Bronchial epithelial cell (primary cell): ENCODE data around the gene CYB5R3. TPM values are rescaled to one million over a fixed set of nuclear protein-coding genes. Genes with fewer than 3 reads are reported as not detected.

Experiments
- DNase-seq: peaks from one replicate; pipeline ENCODE4 v3.0.0-alpha.2; 2010; ENCODE audit warnings: low read depth
- FAIRE-seq: peaks from 2 replicates; lab custom pipeline; 2011; peaks lifted over from hg19 to GRCh38; lab: Jason Lieb, UNC
- H3K27me3 ChIP-seq: 2 replicates; pipeline ENCODE4 v1.5.1; 2011; ENCODE audit warnings: low read length; ENCODE audit not compliant: control insufficient read depth, insufficient read depth
- H3K36me3 ChIP-seq: 2 replicates; pipeline ENCODE4 v1.5.1; 2011; ENCODE audit warnings: low read length; ENCODE audit not compliant: control insufficient read depth, insufficient read depth
- H3K4me3 ChIP-seq: 2 replicates; pipeline ENCODE4 v1.5.1; 2011; ENCODE audit warnings: mild to moderate bottlenecking, low read depth, low read length, control low read depth
- total RNA-seq: library from RNA; depleted of rRNA; stranded (reverse); fragments of >200 nt; gene quantifications from 2 replicates; pipeline ENCODE4 v1.2.1, GENCODE V29; 2014
- TF ChIP-seq, protein P1 (sequence below): IDR thresholded peaks from 2 replicates; pipeline ENCODE4 v1.5.1; 2011; ENCODE audit warnings: mild to moderate bottlenecking, moderate library complexity, low read length, control low read depth, inconsistent platforms; ENCODE audit not compliant: insufficient read depth, severe bottlenecking

Gene CYB5R3
- 9.0 and 16.4 TPM in 2 replicates for total RNA-seq

GRCh38 chr22:42649246-42650099, at the start of gene CYB5R3:
Gene CYB5R3, minus strand, starts transcription at chr22:42649392. Its CDS starts 77 bp downstream, at chr22:42649315.
- DNase-seq (peak; percentile 37), FAIRE-seq (no peak)

GRCh38 chr22:42697542-42698013, 48.4 kb upstream of the CYB5R3 start:
- Histone ChIP-seq H3K27me3 (no peaks in the 10 kb centered on the region), H3K4me3 (no peak overlapping the region), H3K36me3 (peaks cover 5% of the 10 kb centered on the region)
- DNase-seq: peak; percentile 87
- TF ChIP-seq, protein P1, sequence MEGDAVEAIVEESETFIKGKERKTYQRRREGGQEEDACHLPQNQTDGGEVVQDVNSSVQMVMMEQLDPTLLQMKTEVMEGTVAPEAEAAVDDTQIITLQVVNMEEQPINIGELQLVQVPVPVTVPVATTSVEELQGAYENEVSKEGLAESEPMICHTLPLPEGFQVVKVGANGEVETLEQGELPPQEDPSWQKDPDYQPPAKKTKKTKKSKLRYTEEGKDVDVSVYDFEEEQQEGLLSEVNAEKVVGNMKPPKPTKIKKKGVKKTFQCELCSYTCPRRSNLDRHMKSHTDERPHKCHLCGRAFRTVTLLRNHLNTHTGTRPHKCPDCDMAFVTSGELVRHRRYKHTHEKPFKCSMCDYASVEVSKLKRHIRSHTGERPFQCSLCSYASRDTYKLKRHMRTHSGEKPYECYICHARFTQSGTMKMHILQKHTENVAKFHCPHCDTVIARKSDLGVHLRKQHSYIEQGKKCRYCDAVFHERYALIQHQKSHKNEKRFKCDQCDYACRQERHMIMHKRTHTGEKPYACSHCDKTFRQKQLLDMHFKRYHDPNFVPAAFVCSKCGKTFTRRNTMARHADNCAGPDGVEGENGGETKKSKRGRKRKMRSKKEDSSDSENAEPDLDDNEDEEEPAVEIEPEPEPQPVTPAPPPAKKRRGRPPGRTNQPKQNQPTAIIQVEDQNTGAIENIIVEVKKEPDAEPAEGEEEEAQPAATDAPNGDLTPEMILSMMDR: no peak
- no peak for FAIRE-seq

More at GRCh38 chr22:42649246-42650099, at the start of gene CYB5R3:
- peak within 1 kb of the TSS; percentile 53 for H3K4me3 ChIP-seq
- TF ChIP-seq, protein P1: no peak
- no peaks in the 10 kb centered on the region for H3K36me3 ChIP-seq
- no peaks in the 10 kb centered on the region for H3K27me3 ChIP-seq

GRCh38 chr22:42696331-42696967, 47.3 kb upstream of the CYB5R3 start:
- FAIRE-seq (no peak), DNase-seq (no peak)
- Histone ChIP-seq H3K4me3 (no peak overlapping the region), H3K36me3 (peaks cover 5% of the 10 kb centered on the region), H3K27me3 (no peaks in the 10 kb centered on the region)
- TF ChIP-seq, protein P1: no peak

GRCh38 chr22:42695294-42695693, 46.1 kb upstream of the CYB5R3 start:
- FAIRE-seq: no peak
- Histone ChIP-seq H3K27me3 (no peaks in the 10 kb centered on the region), H3K36me3 (peaks cover 5% of the 10 kb centered on the region), H3K4me3 (no peak overlapping the region)
- TF ChIP-seq, protein P1: no peak
- no peak for DNase-seq

DNA sequence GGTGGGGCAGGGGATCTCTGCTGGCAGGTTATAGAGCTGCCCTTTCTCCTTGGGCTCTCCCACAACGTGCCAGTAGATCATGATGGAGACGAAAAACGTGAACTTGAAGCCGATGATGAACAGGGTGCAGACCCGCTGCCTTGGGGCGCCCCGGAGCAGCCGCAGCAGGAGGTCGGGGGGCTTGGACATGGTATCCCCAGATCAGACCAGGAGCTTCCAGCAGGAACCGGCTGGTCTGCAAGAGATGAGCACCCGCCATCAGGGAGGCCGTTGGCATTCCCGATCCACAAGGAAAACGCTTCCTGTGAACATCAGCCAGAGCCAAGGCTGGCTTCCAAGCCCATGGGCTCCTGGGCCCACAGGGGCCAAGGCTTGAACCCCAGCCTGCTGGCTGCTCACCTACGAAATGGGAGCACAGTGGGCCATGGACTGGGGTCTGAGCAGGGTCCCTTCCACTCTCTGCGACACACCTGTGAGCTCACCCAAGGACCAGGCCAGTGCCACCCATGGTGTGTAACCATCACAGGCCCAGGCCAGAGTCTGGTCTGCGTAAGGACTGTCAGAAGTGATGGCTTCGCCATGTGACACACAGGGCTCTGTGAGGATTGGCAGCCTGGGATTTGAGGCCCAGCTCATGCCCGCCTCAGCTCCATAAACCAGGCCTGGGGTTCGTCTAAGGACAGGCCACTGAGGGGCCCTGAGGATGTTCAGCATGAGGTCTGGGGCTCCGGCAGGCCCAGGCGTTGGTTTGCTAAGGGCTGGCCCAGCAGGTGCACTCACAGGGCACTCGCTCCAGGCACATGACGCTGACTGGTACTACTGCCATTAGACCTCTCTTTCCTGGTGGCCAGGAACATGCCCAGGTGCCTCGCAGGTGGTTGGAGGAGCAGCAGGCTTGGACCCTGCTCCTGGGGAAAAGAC, 44.8 kb upstream of the CYB5R3 start:
- TF ChIP-seq, protein P1: no peak
- Histone ChIP-seq H3K36me3 (peaks cover 5% of the 10 kb centered on the region), H3K4me3 (no peak overlapping the region), H3K27me3 (no peaks in the 10 kb centered on the region)
- DNase-seq (no peak), FAIRE-seq (no peak)
